Type B pancreatic cell (in vitro differentiated cells): Measurements from ENCODE around the gene TSR3. TPM values are rescaled to one million over a fixed set of nuclear protein-coding genes. Genes with fewer than 3 reads are reported as not detected.

ENCODE experiments used
- DNase-seq: peaks from one replicate; pipeline ENCODE4 v3.0.0; 2021; ENCODE audit warnings: mixed read lengths; ENCODE audit not compliant: unreplicated experiment; ENCODE audit errors: extremely low spot score
- H3K27ac Mint-ChIP-seq: 2 replicates; pipeline ENCODE4 v1.8.0; 2021; ENCODE audit warnings: mild to moderate bottlenecking, mixed read lengths
- H3K27me3 Mint-ChIP-seq: 2 replicates; pipeline ENCODE4 v1.8.0; 2021; ENCODE audit warnings: mixed read lengths
- H3K36me3 Mint-ChIP-seq: 2 replicates; pipeline ENCODE4 v1.8.0; 2021; ENCODE audit warnings: mixed read lengths
- H3K4me1 Mint-ChIP-seq: one replicate; pipeline ENCODE4 v1.8.0; 2021; ENCODE audit warnings: mixed read lengths; ENCODE audit not compliant: unreplicated experiment
- H3K4me3 Mint-ChIP-seq: 2 replicates; pipeline ENCODE4 v1.8.0; 2021; ENCODE audit warnings: mild to moderate bottlenecking, mixed read lengths
- H3K9me3 Mint-ChIP-seq: 2 replicates; pipeline ENCODE4 v1.8.0; 2021; ENCODE audit warnings: mixed read lengths
- total RNA-seq: library from RNA; stranded (reverse); gene quantifications from 2 replicates; pipeline ENCODE4 v1.2.1, GENCODE V29; 2021; ENCODE audit warnings: low replicate concordance
- TF ChIP-seq, protein P1 (sequence below): fragments of 200-600 bp; sonication (generic); conservative IDR thresholded peaks from 2 replicates; pipeline ENCODE4 v1.5.0; 2021; ENCODE audit warnings: antibody characterized with exemption, mild to moderate bottlenecking

Gene TSR3
- total RNA-seq, 1 donor from 2014 or later: 53.1 TPM

DNA sequence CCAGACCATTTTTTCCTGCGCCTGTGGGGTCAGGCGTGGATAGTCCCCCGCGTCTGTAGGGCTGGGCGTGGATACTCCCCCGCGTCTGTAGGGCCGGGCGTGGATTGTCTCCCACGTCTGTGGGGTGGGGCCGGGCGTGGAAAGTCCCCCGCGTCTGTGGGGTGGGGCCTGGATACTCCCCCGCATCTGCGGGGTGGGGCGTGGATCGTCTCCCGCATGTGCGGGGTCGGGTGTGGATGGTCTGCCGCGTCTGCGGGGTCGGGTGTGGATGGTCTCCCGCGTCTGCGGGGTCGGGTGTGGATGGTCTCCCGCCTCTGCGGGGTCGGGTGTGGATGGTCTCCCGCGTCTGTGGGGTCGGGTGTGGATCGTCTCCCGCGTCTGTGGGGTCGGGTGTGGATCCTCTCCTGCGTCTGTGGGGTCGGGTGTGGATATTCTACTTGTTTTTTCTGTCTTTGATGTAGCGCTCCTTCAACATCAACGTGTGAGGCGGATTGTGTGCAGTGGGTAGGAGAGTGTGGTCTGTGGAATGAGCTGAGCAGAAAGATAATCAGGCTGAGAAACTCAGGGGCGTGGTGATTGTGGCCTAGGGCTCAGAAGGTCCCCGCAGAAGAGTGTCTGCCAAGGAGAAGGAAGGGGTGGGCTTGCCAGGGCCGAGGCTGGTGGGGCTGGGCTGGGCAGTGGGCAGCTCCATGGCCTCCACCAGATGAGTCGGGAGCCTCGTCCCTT is 3.3 kb upstream of the TSR3 start:
- Mint-ChIP-seq H3K4me3 (no peak overlapping the region), H3K9me3 (no peaks in the 10 kb centered on the region), H3K27me3 (no peaks in the 10 kb centered on the region), H3K27ac (no peak overlapping the region), H3K4me1 (peaks cover 12% of the 10 kb centered on the region), H3K36me3 (no peaks in the 10 kb centered on the region)
- TF ChIP-seq, protein P1, sequence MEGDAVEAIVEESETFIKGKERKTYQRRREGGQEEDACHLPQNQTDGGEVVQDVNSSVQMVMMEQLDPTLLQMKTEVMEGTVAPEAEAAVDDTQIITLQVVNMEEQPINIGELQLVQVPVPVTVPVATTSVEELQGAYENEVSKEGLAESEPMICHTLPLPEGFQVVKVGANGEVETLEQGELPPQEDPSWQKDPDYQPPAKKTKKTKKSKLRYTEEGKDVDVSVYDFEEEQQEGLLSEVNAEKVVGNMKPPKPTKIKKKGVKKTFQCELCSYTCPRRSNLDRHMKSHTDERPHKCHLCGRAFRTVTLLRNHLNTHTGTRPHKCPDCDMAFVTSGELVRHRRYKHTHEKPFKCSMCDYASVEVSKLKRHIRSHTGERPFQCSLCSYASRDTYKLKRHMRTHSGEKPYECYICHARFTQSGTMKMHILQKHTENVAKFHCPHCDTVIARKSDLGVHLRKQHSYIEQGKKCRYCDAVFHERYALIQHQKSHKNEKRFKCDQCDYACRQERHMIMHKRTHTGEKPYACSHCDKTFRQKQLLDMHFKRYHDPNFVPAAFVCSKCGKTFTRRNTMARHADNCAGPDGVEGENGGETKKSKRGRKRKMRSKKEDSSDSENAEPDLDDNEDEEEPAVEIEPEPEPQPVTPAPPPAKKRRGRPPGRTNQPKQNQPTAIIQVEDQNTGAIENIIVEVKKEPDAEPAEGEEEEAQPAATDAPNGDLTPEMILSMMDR: no peak
- DNase-seq: no peak

DNA sequence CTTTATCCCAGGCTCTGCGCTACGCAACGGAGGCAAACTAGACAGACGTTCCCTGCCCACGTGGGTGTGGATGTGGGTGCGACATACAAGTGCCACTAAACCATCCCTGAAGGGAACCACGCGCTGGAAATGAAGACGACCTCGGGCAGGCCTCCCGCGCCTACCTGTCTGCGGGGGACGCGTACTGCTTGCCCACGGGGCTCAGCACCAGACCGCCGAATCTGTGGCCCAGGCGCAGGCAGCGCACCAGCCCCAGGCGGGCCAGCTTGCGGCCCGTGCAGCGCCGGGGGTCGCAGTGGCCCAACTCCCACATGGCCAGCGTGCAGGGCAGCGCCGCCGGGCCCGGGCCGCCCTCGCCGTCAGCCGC is 480 bp downstream of the TSR3 start:
- peaks cover 12% of the 10 kb centered on the region for H3K4me1 Mint-ChIP-seq
- TF ChIP-seq, protein P1: no peak
- H3K9me3 Mint-ChIP-seq: no peaks in the 10 kb centered on the region
- no peak for DNase-seq
- no peaks in the 10 kb centered on the region for H3K27me3 Mint-ChIP-seq
- peak overlapping the region; percentile 87 for H3K4me3 Mint-ChIP-seq
- H3K27ac Mint-ChIP-seq: peak overlapping the region; percentile 50
- H3K36me3 Mint-ChIP-seq: no peaks in the 10 kb centered on the region

DNA sequence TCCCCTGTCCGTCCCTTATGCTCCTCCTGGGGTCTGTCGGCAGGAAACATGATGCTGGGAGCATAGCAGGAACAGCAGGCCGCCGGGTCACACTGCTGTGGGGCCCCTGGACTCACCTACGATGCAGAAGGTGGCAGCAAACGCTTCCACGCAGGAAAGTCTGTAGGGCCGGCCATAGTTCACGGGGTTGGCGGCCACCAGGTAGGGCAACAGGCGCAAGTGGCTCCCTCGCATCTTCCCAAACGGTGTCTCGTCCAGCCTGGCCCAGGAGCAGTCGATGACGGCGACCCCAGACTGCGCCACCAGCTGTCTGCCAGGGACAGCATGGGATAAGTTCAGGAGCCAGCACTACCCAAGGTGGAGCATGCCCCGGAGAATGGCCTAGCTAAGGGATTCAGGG is 987 bp downstream of the TSR3 start:
- Mint-ChIP-seq H3K4me3 (peak overlapping the region; percentile 87), H3K9me3 (no peaks in the 10 kb centered on the region), H3K36me3 (no peaks in the 10 kb centered on the region), H3K4me1 (peaks cover 12% of the 10 kb centered on the region), H3K27me3 (no peaks in the 10 kb centered on the region), H3K27ac (peak overlapping the region; percentile 50)
- no peak for DNase-seq
- TF ChIP-seq, protein P1: no peak

DNA sequence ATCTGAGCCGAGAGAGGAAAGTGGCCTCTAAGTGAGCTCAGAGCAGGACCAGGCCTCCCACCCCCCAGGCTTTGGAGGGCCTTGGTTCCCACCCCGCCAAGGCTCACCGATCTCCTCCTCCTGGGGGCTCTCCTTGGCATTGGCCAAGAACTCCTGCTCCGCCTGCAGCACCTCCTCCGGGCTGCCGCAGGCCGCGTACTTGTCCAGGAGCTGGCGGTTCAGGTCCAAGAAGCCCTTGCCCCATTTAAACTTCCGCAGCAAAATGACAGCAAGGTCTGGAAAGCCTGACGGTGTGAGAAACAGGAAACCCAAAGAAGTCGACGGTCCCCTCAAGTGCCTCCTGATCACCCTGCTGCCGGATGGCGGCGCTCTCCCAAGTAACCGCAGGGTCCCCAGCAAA is 1.7 kb downstream of the TSR3 start:
- Mint-ChIP-seq H3K27me3 (no peaks in the 10 kb centered on the region), H3K36me3 (no peaks in the 10 kb centered on the region), H3K4me3 (peak overlapping the region; percentile 87), H3K9me3 (no peaks in the 10 kb centered on the region), H3K4me1 (peaks cover 12% of the 10 kb centered on the region), H3K27ac (no peak overlapping the region)
- no peak for DNase-seq
- TF ChIP-seq, protein P1: no peak

DNA sequence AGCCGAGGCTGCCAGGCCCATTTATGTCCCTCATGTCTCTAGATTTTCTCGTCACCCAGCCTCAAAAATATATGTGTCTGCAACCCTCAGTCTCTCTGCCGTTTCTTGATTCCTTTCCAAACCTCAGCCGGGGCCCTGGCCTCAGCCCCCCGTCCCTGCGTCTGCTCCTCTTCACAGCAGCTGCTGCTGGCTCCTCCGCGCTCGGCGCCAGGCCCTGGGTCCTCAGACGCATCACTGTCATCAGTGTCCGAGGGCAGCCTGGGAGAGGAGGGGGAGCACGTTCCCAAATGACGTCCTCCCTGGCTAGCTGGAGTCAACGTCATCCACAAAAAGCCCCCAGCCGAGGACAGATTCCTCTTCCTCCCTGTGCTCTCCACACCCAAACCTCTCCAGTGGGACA is 2.3 kb downstream of the TSR3 start:
- DNase-seq: no peak
- Mint-ChIP-seq H3K36me3 (no peaks in the 10 kb centered on the region), H3K9me3 (no peaks in the 10 kb centered on the region), H3K4me1 (peaks cover 12% of the 10 kb centered on the region), H3K27me3 (no peaks in the 10 kb centered on the region), H3K4me3 (no peak overlapping the region), H3K27ac (no peak overlapping the region)
- TF ChIP-seq, protein P1: no peak
